CD14-positive monocyte (primary cell): Measurements from ENCODE around the gene LCA5L. TPM values are rescaled to one million over a fixed set of nuclear protein-coding genes. Genes with fewer than 3 reads are reported as not detected.

Experiments
- DNase-seq, 3 donors: peaks; one replicate each; pipeline ENCODE4 v3.0.0-alpha.2; 2011 to 2022
- H2AFZ ChIP-seq: 2 replicates; pipeline ENCODE4 v1.6.0; 2012; ENCODE audit warnings: mild to moderate bottlenecking, low read depth, low read length, inconsistent platforms; ENCODE audit not compliant: insufficient read depth, poor library complexity, severe bottlenecking
- H3K27ac ChIP-seq, 2 donors: 1 replicate in 1 of 2; 2 replicates in 1 of 2; pipeline ENCODE4 v1.5.1; 2012 to 2013; ENCODE audit warnings: low read length in 2 of 2, control low read depth in 1 of 2, inconsistent platforms in 1 of 2, low read depth in 1 of 2, mild to moderate bottlenecking in 1 of 2
- H3K27me3 ChIP-seq, 2 donors: one replicate each; pipeline versions ENCODE4 v1.6.0 to v1.6.1; 2011 to 2013; ENCODE audit warnings: low read length in 2 of 2; ENCODE audit not compliant: control insufficient read depth in 2 of 2, insufficient read depth in 2 of 2
- H3K36me3 ChIP-seq, 2 donors: replicated peaks in 1 of 2; 1 replicate in 1 of 2; 2 replicates in 1 of 2; pipeline versions ENCODE4 v1.5.1 to v1.6.1; 2012 to 2013; ENCODE audit warnings: low read length in 2 of 2, control low read depth in 1 of 2, inconsistent platforms in 1 of 2, mild to moderate bottlenecking in 1 of 2; ENCODE audit not compliant: insufficient read depth in 2 of 2, control insufficient read depth in 1 of 2
- H3K4me1 ChIP-seq, 2 donors: 1 replicate in 1 of 2; 2 replicates in 1 of 2; pipeline versions ENCODE4 v1.5.1 to v1.6.1; 2012 to 2013; ENCODE audit warnings: low read length in 2 of 2, control low read depth in 1 of 2, inconsistent platforms in 1 of 2, mild to moderate bottlenecking in 1 of 2, moderate library complexity in 1 of 2; ENCODE audit not compliant: insufficient read depth in 2 of 2, control insufficient read depth in 1 of 2
- H3K4me2 ChIP-seq: replicated peaks from 2 replicates; pipeline ENCODE3; 2012; ENCODE audit warnings: low read length, moderate library complexity, mild to moderate bottlenecking; ENCODE audit not compliant: poor library complexity, severe bottlenecking; ENCODE audit errors: extremely low read depth
- H3K4me3 ChIP-seq, 3 experiments: fragments of 200-600 bp in 1 of 3; sonication (generic) in 1 of 3; replicated peaks in 1 of 3; 1 replicate in 2 of 3; 2 replicates in 1 of 3; pipeline ENCODE4 v1.5.1; 2011 to 2013; ENCODE audit warnings: low read length in 3 of 3, mild to moderate bottlenecking in 3 of 3, control low read depth in 2 of 3, low read depth in 2 of 3, inconsistent platforms in 1 of 3, moderate library complexity in 1 of 3
- H3K79me2 ChIP-seq: 2 replicates; pipeline ENCODE4 v1.6.0; 2012; ENCODE audit warnings: mild to moderate bottlenecking, control low read depth, inconsistent platforms, low read length, moderate library complexity; ENCODE audit not compliant: insufficient read depth
- H3K9ac ChIP-seq: 2 replicates; pipeline ENCODE4 v1.6.0; 2017; ENCODE audit warnings: low read length, mild to moderate bottlenecking; ENCODE audit not compliant: insufficient read depth, poor library complexity, severe bottlenecking
- H3K9me3 ChIP-seq, 2 donors: replicated peaks in 1 of 2; 1 replicate in 1 of 2; 2 replicates in 1 of 2; pipeline versions ENCODE4 v1.5.1 to v1.6.1; 2012 to 2013; ENCODE audit warnings: low read length in 2 of 2, control low read depth in 1 of 2; ENCODE audit not compliant: control insufficient read depth in 1 of 2, insufficient read depth in 1 of 2
- H4K20me1 ChIP-seq: 2 replicates; pipeline ENCODE4 v1.6.0; 2012; ENCODE audit warnings: mild to moderate bottlenecking, low read length, control low read depth, moderate library complexity; ENCODE audit not compliant: insufficient read depth
- H3K27ac Mint-ChIP-seq, 7 donors: one replicate each; pipeline ENCODE4 v1.8.0; 2020; ENCODE audit warnings: mild to moderate bottlenecking in 7 of 7, mixed read lengths in 7 of 7, moderate library complexity in 6 of 7, inconsistent platforms in 2 of 7
- H3K27me3 Mint-ChIP-seq, 3 donors: one replicate each; pipeline ENCODE4 v1.8.0; 2021 to 2022; ENCODE audit warnings: low read depth in 3 of 3, mild to moderate bottlenecking in 3 of 3, mixed read lengths in 3 of 3, moderate library complexity in 3 of 3, inconsistent platforms in 1 of 3
- H3K36me3 Mint-ChIP-seq, 2 donors: one replicate each; pipeline ENCODE4 v1.8.0; 2020; ENCODE audit warnings: mixed read lengths in 2 of 2, inconsistent platforms in 1 of 2, mild to moderate bottlenecking in 1 of 2
- H3K4me1 Mint-ChIP-seq: one replicate; pipeline ENCODE4 v1.8.0; 2020; ENCODE audit warnings: mild to moderate bottlenecking, mixed read lengths
- H3K4me3 Mint-ChIP-seq, 2 donors: one replicate each; pipeline ENCODE4 v1.8.0; 2020; ENCODE audit warnings: mild to moderate bottlenecking in 2 of 2, mixed read lengths in 2 of 2, moderate library complexity in 1 of 2
- H3K9me3 Mint-ChIP-seq, 7 donors: one replicate each; pipeline ENCODE4 v1.8.0; 2020 to 2022; ENCODE audit warnings: mixed read lengths in 7 of 7, mild to moderate bottlenecking in 6 of 7, moderate library complexity in 6 of 7, inconsistent platforms in 2 of 7
- CTCF ChIP-seq: fragments of 200-600 bp; IDR thresholded peaks from one replicate; pipeline ENCODE4 v1.8.0; 2022; ENCODE audit warnings: antibody characterized with exemption, mild to moderate bottlenecking
- WGBS: methylation state at CpG from one replicate; pipeline ENCODE4 v1.1.5; 2013; ENCODE audit warnings: missing lambda C conversion rate; ENCODE audit not compliant: insufficient coverage; 5-methylcytosine and 5-hydroxymethylcytosine counted together
- intact Hi-C, 2 donors: fragments of 100-400 bp; cut with micrococcal nuclease; formaldehyde crosslinking; loops; one replicate each; pipeline versions ENCODE4 v1.15.0 to v1.15.1; 2023
- polyA plus RNA-seq, 3 donors: library from polyadenylated mRNA; depleted of rRNA in 1 of 3; unstranded in 2 of 3; stranded (reverse) in 1 of 3; fragments of 300-500 nt in 2 of 3; fragments of >200 nt in 1 of 3; fragmentation: Illumina TruSeq in 2 of 3; gene quantifications; 1 replicate in 2 of 3; 2 replicates in 1 of 3; pipeline ENCODE4 v1.2.3, GENCODE V29; 2012 to 2021

Gene LCA5L
- polyA plus RNA-seq, 3 donors, result 0.12 TPM; not detected in 2

DNA sequence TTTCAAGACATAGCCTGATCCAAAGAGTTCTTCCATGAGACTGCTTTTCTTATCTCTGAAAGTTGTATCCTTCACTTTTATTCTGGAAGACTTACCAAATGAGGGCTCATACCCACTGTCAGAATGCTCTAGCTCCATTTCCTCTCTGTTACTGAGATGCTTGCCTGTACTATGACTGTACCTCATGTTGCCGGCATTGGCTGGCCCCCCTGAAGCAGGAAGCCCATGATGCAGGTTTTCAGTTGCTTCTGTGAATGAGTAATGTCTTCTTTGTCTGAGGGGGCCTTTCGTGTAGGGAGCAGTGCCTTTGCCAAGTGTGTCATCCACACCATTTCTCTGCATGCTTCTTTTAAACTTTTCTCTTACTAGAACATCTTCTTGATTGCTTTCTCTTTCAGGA is 39.5 kb downstream of the LCA5L start:
- Mint-ChIP-seq H3K9me3 (peaks cover 0 to 10% (median 6%) of the 10 kb centered on the region in 7 donors), H3K27ac (no peak overlapping the region), H3K4me1 (no peaks in the 10 kb centered on the region), H3K36me3 (peaks cover 21 to 33% of the 10 kb centered on the region in 2 donors), H3K27me3 (no peaks in the 10 kb centered on the region), H3K4me3 (no peak overlapping the region)
- Histone ChIP-seq H3K79me2 (no peaks in the 10 kb centered on the region), H3K9me3 (peaks cover 0 to 9% of the 10 kb centered on the region in 2 donors), H3K4me1 (no peaks in the 10 kb centered on the region), H3K4me3 (no peak overlapping the region), H3K9ac (no peak overlapping the region), H3K27me3 (no peaks in the 10 kb centered on the region), H4K20me1 (no peaks in the 10 kb centered on the region), H3K27ac (no peak overlapping the region), H2AFZ (no peak overlapping the region), H3K4me2 (no peak overlapping the region), H3K36me3 (no peaks in the 10 kb centered on the region)
- TF ChIP-seq CTCF, result no peak
- intact Hi-C loops, result no loop called here
- WGBS, result no CpG with 5 or more reads among the region's 2 CpGs
- no peak for DNase-seq

DNA sequence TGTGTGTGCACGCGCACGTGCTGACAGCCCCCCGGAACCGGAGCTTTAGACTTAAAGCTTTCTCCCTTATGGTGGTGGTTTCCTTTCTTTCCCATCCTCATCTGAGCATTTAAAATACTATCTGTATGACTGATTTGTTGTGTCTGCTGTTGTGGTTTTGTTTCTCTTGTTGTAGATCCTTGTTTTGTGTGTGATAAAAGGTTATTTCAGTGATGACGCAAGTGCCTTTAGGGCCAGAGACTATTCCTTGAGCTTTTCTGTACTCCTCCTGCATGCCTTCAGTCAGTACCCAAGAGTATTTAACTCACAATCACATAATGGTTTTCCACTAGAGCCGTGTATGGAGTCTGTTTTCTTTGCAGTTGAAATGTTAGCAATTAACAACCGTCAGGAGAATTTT is 45.4 kb downstream of the LCA5L start:
- H3K4me2 ChIP-seq, result no peak overlapping the region
- H3K4me3 ChIP-seq, result no peak overlapping the region
- intact Hi-C loops, result no loop called here
- DNase-seq, result no peak
- WGBS, result 0% methylated on average over 1 of the region's 8 CpGs
- no peak overlapping the region for H2AFZ ChIP-seq
- Mint-ChIP-seq H3K36me3 (peaks cover 16 to 29% of the 10 kb centered on the region in 2 donors), H3K27ac (no peak overlapping the region), H3K4me1 (peaks cover 13% of the 10 kb centered on the region), H3K27me3 (peaks cover 0 to under 1% (median 0%) of the 10 kb centered on the region in 3 donors), H3K9me3 (peaks cover 0 to 3% (median 0%) of the 10 kb centered on the region in 7 donors), H3K4me3 (no peak overlapping the region)
- no peak for TF ChIP-seq CTCF
- H3K9ac ChIP-seq, result no peak overlapping the region
- peaks cover 2 to 9% of the 10 kb centered on the region in 2 donors for H3K36me3 ChIP-seq
- no peaks in the 10 kb centered on the region for H4K20me1 ChIP-seq
- H3K27me3 ChIP-seq, result no peaks in the 10 kb centered on the region
- no peak overlapping the region for H3K27ac ChIP-seq
- H3K4me1 ChIP-seq, result peaks cover 7 to 15% of the 10 kb centered on the region in 2 donors
- H3K79me2 ChIP-seq, result no peaks in the 10 kb centered on the region
- H3K9me3 ChIP-seq, result peaks cover 0 to 2% of the 10 kb centered on the region in 2 donors
